ENCODE data around the gene GUCY1A1.

- TF ChIP-seq POLR2A (IDR thresholded peaks at IDR 0.05; ENCODE audit: borderline replicate concordance, extremely low read depth, insufficient read depth, insufficient read length) (no peak), CTCF (IDR thresholded peaks at IDR 0.05 in 2 of 3, conservative IDR thresholded peaks at IDR 0.05 in 1 of 3; ENCODE audit: borderline replicate concordance in 1 of 3, insufficient read depth in 1 of 3, low read depth in 2 of 3, low read length in 2 of 3) (no peak), ZFX (IDR thresholded peaks at IDR 0.05) (no peak), MAX (IDR thresholded peaks at IDR 0.05) (no peak), EZH2 (IDR thresholded peaks at IDR 0.05) (no peak), RAD21 (IDR thresholded peaks at IDR 0.05; ENCODE audit: low read depth) (no peak), EZH2phosphoT487 (IDR thresholded peaks at IDR 0.05; ENCODE audit: borderline replicate concordance) (no peak), CBX3 (IDR thresholded peaks at IDR 0.05; ENCODE audit: low read depth) (no peak), ZNF274 (IDR thresholded peaks at IDR 0.05; ENCODE audit: low read depth, low read length) (no peak), SP1 (IDR thresholded peaks at IDR 0.05; ENCODE audit: low read depth) (no peak), EGR1 (IDR thresholded peaks at IDR 0.05; ENCODE audit: low read depth) (no peak)
These were observed 39.0 kb downstream of the GUCY1A1 start for GRCh38 chr4:155705664-155706063.

Data from HCT116 (cell line).